ENCODE measurements around the gene PA2G4. TPM values are rescaled to one million over a fixed set of nuclear protein-coding genes. Genes with fewer than 3 reads are reported as not detected.

Gene PA2G4
- total RNA-seq, 2 donors from 2014 or later, result 128 to 161 TPM

DNA sequence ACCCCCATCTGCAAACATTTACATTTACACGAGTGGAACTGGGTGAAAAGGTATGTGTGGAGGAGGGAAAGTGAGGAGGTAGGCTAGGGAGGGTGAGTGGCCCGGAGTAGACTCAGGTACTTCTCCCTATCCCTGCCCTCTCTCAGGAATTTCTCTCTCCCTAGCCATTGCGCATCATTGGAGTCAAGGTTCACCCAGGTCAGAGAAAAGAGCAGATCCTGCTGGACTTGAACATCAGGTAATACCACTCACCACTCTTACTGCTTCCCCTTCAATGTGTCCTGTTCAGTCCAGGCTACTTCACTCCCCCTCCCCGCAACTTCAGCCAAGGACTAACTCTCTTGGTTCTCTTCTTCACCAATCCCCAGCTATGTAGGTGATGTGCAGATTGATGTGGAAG, 26.5 kb downstream of the PA2G4 start:
- WGBS, 2 experiments (ENCODE audit: insufficient coverage in 1 of 2, insufficient read length in 1 of 2), result 92% methylated on average over 3 of the region's 4 CpGs; no CpG with 5 or more reads in 1 of the 2 experiments
- Histone ChIP-seq H3K4me1 (ENCODE audit: control insufficient read depth, insufficient read depth, low read length) (peaks cover 5% of the 10 kb centered on the region), H3K27me3 (ENCODE audit: control insufficient read depth, insufficient read depth, low read length, poor library complexity, severe bottlenecking) (no peaks in the 10 kb centered on the region), H3K27ac (ENCODE audit: low read depth, low read length) (no peak overlapping the region), H3K4me3 (ENCODE audit: low read length) (peak overlapping the region; percentile 94), H3K9ac (ENCODE audit: extremely low read depth, low read length, poor library complexity, severe bottlenecking) (no peak overlapping the region), H3K9me3 (ENCODE audit: control insufficient read depth, low read length) (peaks cover 9% of the 10 kb centered on the region), H3K36me3 (ENCODE audit: control insufficient read depth, insufficient read depth, low read length) (peaks cover 53% of the 10 kb centered on the region)
- TF ChIP-seq, protein P1, sequence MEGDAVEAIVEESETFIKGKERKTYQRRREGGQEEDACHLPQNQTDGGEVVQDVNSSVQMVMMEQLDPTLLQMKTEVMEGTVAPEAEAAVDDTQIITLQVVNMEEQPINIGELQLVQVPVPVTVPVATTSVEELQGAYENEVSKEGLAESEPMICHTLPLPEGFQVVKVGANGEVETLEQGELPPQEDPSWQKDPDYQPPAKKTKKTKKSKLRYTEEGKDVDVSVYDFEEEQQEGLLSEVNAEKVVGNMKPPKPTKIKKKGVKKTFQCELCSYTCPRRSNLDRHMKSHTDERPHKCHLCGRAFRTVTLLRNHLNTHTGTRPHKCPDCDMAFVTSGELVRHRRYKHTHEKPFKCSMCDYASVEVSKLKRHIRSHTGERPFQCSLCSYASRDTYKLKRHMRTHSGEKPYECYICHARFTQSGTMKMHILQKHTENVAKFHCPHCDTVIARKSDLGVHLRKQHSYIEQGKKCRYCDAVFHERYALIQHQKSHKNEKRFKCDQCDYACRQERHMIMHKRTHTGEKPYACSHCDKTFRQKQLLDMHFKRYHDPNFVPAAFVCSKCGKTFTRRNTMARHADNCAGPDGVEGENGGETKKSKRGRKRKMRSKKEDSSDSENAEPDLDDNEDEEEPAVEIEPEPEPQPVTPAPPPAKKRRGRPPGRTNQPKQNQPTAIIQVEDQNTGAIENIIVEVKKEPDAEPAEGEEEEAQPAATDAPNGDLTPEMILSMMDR (conservative IDR thresholded peaks at IDR 0.05), result no peak
- DNase-seq, result no peak
- Mint-ChIP-seq H3K9me3 (no peaks in the 10 kb centered on the region), H3K27ac (no peak overlapping the region), H3K27me3 (ENCODE audit: insufficient read depth) (no peaks in the 10 kb centered on the region), H3K4me3 (peak overlapping the region; percentile 89), H3K36me3 (ENCODE audit: low read depth) (peaks cover 48% of the 10 kb centered on the region), H3K4me1 (peaks cover 22% of the 10 kb centered on the region)

DNA sequence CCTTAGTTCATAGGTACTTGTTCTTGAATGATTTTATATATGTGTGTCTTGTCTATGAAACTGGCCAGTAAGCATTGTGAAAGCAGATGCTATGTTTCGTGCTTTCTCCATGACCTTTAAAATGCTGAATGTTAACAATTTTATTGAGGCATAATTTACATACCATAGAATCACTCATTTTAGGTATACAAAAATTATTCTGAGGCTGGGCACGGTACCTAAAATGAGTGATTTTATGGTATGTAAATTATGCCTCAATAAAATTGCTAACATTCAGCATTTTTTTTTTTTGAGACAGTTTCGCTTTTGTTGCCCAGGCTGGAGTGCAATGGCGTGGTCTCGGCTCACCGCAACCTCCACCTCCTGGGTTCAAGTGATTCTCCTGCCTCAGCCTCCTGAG, 30.5 kb downstream of the PA2G4 start:
- Mint-ChIP-seq H3K36me3 (ENCODE audit: low read depth) (peaks cover 84% of the 10 kb centered on the region), H3K27ac (no peak overlapping the region), H3K4me3 (no peak overlapping the region), H3K9me3 (peaks cover 4% of the 10 kb centered on the region), H3K4me1 (peaks cover 5% of the 10 kb centered on the region), H3K27me3 (ENCODE audit: insufficient read depth) (no peaks in the 10 kb centered on the region)
- WGBS, 2 experiments (ENCODE audit: insufficient coverage in 1 of 2, insufficient read length in 1 of 2), result 100% methylated on average over 4 to 6 of the region's 6 CpGs
- H3K9me3 ChIP-seq (ENCODE audit: control insufficient read depth, low read length), result peaks cover 9% of the 10 kb centered on the region
- no peaks in the 10 kb centered on the region for H3K4me1 ChIP-seq (ENCODE audit: control insufficient read depth, insufficient read depth, low read length)
- TF ChIP-seq, protein P1 (conservative IDR thresholded peaks at IDR 0.05), result no peak
- peaks cover 93% of the 10 kb centered on the region for H3K36me3 ChIP-seq (ENCODE audit: control insufficient read depth, insufficient read depth, low read length)
- H3K27ac ChIP-seq (ENCODE audit: low read depth, low read length), result no peak overlapping the region
- no peak overlapping the region for H3K9ac ChIP-seq (ENCODE audit: extremely low read depth, low read length, poor library complexity, severe bottlenecking)
- no peak overlapping the region for H3K4me3 ChIP-seq (ENCODE audit: low read length)
- no peaks in the 10 kb centered on the region for H3K27me3 ChIP-seq (ENCODE audit: control insufficient read depth, insufficient read depth, low read length, poor library complexity, severe bottlenecking)
- DNase-seq, result no peak

DNA sequence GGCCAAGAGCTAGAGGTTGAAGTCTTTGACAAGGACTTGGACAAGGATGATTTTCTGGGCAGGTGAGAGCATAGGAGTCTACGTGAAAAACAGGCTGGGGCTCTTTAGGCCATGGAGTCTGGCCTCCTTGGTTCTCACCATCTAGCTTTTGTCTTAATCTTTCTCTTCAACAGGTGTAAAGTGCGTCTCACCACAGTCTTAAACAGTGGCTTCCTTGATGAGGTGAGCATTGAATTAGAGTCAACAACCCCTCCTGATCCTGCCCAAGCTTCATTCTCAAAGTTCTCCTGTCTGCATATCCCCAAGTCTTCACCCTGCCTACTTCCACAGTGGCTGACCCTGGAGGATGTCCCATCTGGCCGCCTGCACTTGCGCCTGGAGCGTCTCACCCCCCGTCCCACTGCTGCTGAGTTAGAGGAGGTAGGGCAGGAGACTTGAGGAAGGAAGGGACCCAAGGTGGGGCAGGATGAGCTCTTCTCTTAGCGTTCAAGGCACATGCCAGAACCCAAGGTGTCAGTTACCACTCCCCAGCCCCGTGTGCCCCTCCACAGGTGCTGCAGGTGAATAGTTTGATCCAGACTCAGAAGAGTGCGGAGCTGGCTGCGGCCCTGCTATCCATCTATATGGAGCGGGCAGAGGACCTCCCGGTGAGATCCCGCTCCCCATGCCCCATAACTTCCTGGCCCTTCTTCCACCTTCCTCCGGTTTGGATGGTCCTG, 33.7 kb downstream of the PA2G4 start:
- H3K27ac Mint-ChIP-seq, result no peak overlapping the region

More for the DNA sequence above, 33.7 kb downstream of the PA2G4 start:
- Mint-ChIP-seq H3K4me1 (no peaks in the 10 kb centered on the region), H3K36me3 (ENCODE audit: low read depth) (peaks cover 84% of the 10 kb centered on the region), H3K27me3 (ENCODE audit: insufficient read depth) (no peaks in the 10 kb centered on the region), H3K4me3 (no peak overlapping the region), H3K9me3 (peaks cover 4% of the 10 kb centered on the region)
- Histone ChIP-seq H3K4me3 (ENCODE audit: low read length) (no peak overlapping the region), H3K4me1 (ENCODE audit: control insufficient read depth, insufficient read depth, low read length) (no peaks in the 10 kb centered on the region), H3K27me3 (ENCODE audit: control insufficient read depth, insufficient read depth, low read length, poor library complexity, severe bottlenecking) (no peaks in the 10 kb centered on the region), H3K9me3 (ENCODE audit: control insufficient read depth, low read length) (no peaks in the 10 kb centered on the region), H3K27ac (ENCODE audit: low read depth, low read length) (no peak overlapping the region), H3K9ac (ENCODE audit: extremely low read depth, low read length, poor library complexity, severe bottlenecking) (no peak overlapping the region), H3K36me3 (ENCODE audit: control insufficient read depth, insufficient read depth, low read length) (peaks cover 89% of the 10 kb centered on the region)
- DNase-seq, result no peak
- TF ChIP-seq, protein P1 (conservative IDR thresholded peaks at IDR 0.05), result no peak
- WGBS, 2 experiments (ENCODE audit: insufficient coverage in 1 of 2, insufficient read length in 1 of 2), result 91 to 98% methylated on average over 5 to 14 of the region's 14 CpGs
